Activated CD4-positive, CD25-positive, alpha-beta regulatory T cell treated with anti-CD3 and anti-CD28 coated beads, Interleukin-2, amount 50 U/mL, for 16 hours (primary cell): ENCODE data around the gene PTS.

Source experiments
- DNase-seq: peaks from one replicate; pipeline ENCODE4 v3.0.0-alpha.2; 2020; ENCODE audit warnings: low read depth, low spot score

PTS gene

GRCh38 chr11:112265659-112266409 lies 39.6 kb downstream of the PTS start:
- DNase-seq: no peak

- DNase-seq: no peak
These were observed 40.2 kb downstream of the PTS start for GRCh38 chr11:112266410-112266778.

- DNase-seq: no peak
These were observed 41.0 kb downstream of the PTS start for GRCh38 chr11:112267188-112267591.

GRCh38 chr11:112268406-112268805 lies 42.2 kb downstream of the PTS start:
- no peak for DNase-seq

GRCh38 chr11:112269139-112269538 lies 42.9 kb downstream of the PTS start:
- DNase-seq: no peak

GRCh38 chr11:112270551-112271180 lies 44.4 kb downstream of the PTS start:
- no peak for DNase-seq

- no peak for DNase-seq
These were observed 45.0 kb downstream of the PTS start for GRCh38 chr11:112271242-112271641.

GRCh38 chr11:112273066-112273465 lies 46.8 kb downstream of the PTS start:
- no peak for DNase-seq

- DNase-seq: no peak
These were observed 48.0 kb downstream of the PTS start for GRCh38 chr11:112274007-112274783.

- no peak for DNase-seq
These were observed 50.8 kb downstream of the PTS start for GRCh38 chr11:112277029-112277428.

GRCh38 chr11:112277941-112278340 lies 51.7 kb downstream of the PTS start:
- DNase-seq: no peak

- DNase-seq: no peak
These were observed 52.6 kb downstream of the PTS start for GRCh38 chr11:112278803-112279202.

- peak; percentile 58 for DNase-seq
These were observed 53.7 kb downstream of the PTS start for GRCh38 chr11:112279901-112280267.

GRCh38 chr11:112280268-112281126 lies 54.3 kb downstream of the PTS start:
- DNase-seq: peak; percentile 50

- no peak for DNase-seq
These were observed 55.5 kb downstream of the PTS start for GRCh38 chr11:112281726-112282125.
